ENCODE results near the gene PTPN5.

GRCh38 chr11:18721561-18722292 is 69.9 kb downstream of the PTPN5 start:
- TF ChIP-seq EZH2 (IDR thresholded peaks at IDR 0.05; ENCODE audit: borderline replicate concordance, low read length) = no peak
- peak; percentile 55 to 67 for TF ChIP-seq CTCF (conservative IDR thresholded peaks at IDR 0.05 in 1 of 2, IDR thresholded peaks at IDR 0.05 in 1 of 2; ENCODE audit: extremely low read depth in 1 of 2, insufficient read depth in 1 of 2, low read depth in 1 of 2, low read length in 2 of 2)
